H1 (cell line): ENCODE results near the gene KRTAP12-3. TPM values are rescaled to one million over a fixed set of nuclear protein-coding genes. Genes with fewer than 3 reads are reported as not detected.

ENCODE experiments used
- PHF8 ChIP-seq: fragments of 200-600 bp; sonication (generic); conservative IDR thresholded peaks from 2 replicates; pipeline ENCODE4 v1.7.1; 2012; ENCODE audit warnings: low read depth, mild to moderate bottlenecking, inconsistent platforms, low read length, moderate library complexity
- polyA plus RNA-seq, 7 experiments: library from polyadenylated mRNA; depleted of rRNA in 3 of 7; stranded (reverse) in 5 of 7; unstranded in 2 of 7; fragments of >200 nt in 5 of 7; fragments of 200-250 nt in 2 of 7; gene quantifications; 1 replicate in 5 of 7; 2 replicates in 1 of 7; 4 replicates in 1 of 7; pipeline versions ENCODE4 v1.2.1 to v1.2.3, GENCODE V29; 2011 to 2013; ENCODE audit warnings: missing spikeins in 2 of 7, mixed read lengths in 2 of 7
- total RNA-seq: library from RNA; stranded (reverse); fragmentation: NEBNext Ultra II Directional; extraction: Animal tissue kit (Norgen Biotek cat#: 25700); gene quantifications from 2 replicates; pipeline ENCODE4 v1.2.1, GENCODE V29; 2021
- TF ChIP-seq, protein P1 (sequence below): IDR thresholded peaks from 2 replicates; pipeline ENCODE4 v1.6.1; 2012; ENCODE audit warnings: low read length, inconsistent platforms

The KRTAP12-3 gene
- total and polyA plus RNA-seq, 2 of the 8 experiments (the other 6 are each of a cell fraction or from before 2014, with no cell fraction given): not detected

- TF ChIP-seq, protein P1, sequence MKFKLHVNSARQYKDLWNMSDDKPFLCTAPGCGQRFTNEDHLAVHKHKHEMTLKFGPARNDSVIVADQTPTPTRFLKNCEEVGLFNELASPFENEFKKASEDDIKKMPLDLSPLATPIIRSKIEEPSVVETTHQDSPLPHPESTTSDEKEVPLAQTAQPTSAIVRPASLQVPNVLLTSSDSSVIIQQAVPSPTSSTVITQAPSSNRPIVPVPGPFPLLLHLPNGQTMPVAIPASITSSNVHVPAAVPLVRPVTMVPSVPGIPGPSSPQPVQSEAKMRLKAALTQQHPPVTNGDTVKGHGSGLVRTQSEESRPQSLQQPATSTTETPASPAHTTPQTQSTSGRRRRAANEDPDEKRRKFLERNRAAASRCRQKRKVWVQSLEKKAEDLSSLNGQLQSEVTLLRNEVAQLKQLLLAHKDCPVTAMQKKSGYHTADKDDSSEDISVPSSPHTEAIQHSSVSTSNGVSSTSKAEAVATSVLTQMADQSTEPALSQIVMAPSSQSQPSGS: no peak
- TF ChIP-seq PHF8: no peak
These were observed 43.8 kb downstream of the KRTAP12-3 start (continued) for GRCh38 chr21:44701541-44701940.
